GM23338 (cell line): ENCODE data around the gene CALML3. TPM values are rescaled to one million over a fixed set of nuclear protein-coding genes. Genes with fewer than 3 reads are reported as not detected.

Experiments used
- ATAC-seq: fragments of 200-7000 bp; cut with Tn5 transposase; 3 replicates; pipeline ENCODE4 v1.9.1; 2020
- DNase-seq: peaks from one replicate; pipeline ENCODE4 v3.0.0-alpha.2; 2015; ENCODE audit warnings: low spot score
- H2AFZ ChIP-seq: fragments of 200-600 bp; sonication (generic); 2 replicates; pipeline ENCODE4 v1.8.0; 2016; ENCODE audit warnings: antibody characterized with exemption, mild to moderate bottlenecking, moderate library complexity
- H3F3A ChIP-seq: fragments of 200-600 bp; sonication (generic); replicated peaks from 2 replicates; pipeline ENCODE4 v1.8.0; 2017; ENCODE audit warnings: antibody characterized with exemption, mixed run types, low read depth
- H3K27ac ChIP-seq: fragments of 200-600 bp; sonication (generic); 2 replicates; pipeline ENCODE4 v1.6.1; 2016; ENCODE audit warnings: low read depth
- H3K27me3 ChIP-seq: fragments of 200-600 bp; sonication (generic); 2 replicates; pipeline ENCODE4 v1.8.0; 2016; ENCODE audit warnings: mild to moderate bottlenecking, mixed run types, moderate library complexity; ENCODE audit not compliant: insufficient read depth
- H3K36me3 ChIP-seq: fragments of 200-600 bp; sonication (generic); 2 replicates; pipeline ENCODE4 v1.8.0; 2016; ENCODE audit warnings: mild to moderate bottlenecking; ENCODE audit not compliant: insufficient read depth
- H3K4me1 ChIP-seq: fragments of 200-600 bp; sonication (generic); 2 replicates; pipeline ENCODE4 v1.8.0; 2016; ENCODE audit warnings: mild to moderate bottlenecking, moderate library complexity; ENCODE audit not compliant: insufficient read depth
- H3K4me2 ChIP-seq: fragments of 200-600 bp; sonication (generic); 2 replicates; pipeline ENCODE4 v1.7.1; 2017; ENCODE audit warnings: mixed run types
- H3K4me3 ChIP-seq: fragments of 200-600 bp; sonication (generic); 2 replicates; pipeline ENCODE4 v1.6.1; 2016; ENCODE audit warnings: mixed run types
- H3K79me2 ChIP-seq: fragments of 200-600 bp; sonication (generic); replicated peaks from 2 replicates; pipeline ENCODE4 v1.8.0; 2017; ENCODE audit warnings: mild to moderate bottlenecking; ENCODE audit not compliant: insufficient read depth
- H3K9me2 ChIP-seq: fragments of 200-600 bp; sonication (generic); 2 replicates; pipeline ENCODE4 v1.8.0; 2017; ENCODE audit not compliant: insufficient read depth
- H4K20me1 ChIP-seq: fragments of 200-600 bp; sonication (generic); replicated peaks from 2 replicates; pipeline ENCODE4 v1.8.0; 2017; ENCODE audit warnings: mild to moderate bottlenecking; ENCODE audit not compliant: insufficient read depth
- H3K27ac Mint-ChIP-seq: 2 replicates; pipeline ENCODE4 v1.8.0; 2020; ENCODE audit warnings: inconsistent platforms, mild to moderate bottlenecking, moderate library complexity, mixed read lengths
- H3K27me3 Mint-ChIP-seq: 3 replicates; pipeline ENCODE4 v1.8.0; 2022; ENCODE audit warnings: low read depth, mild to moderate bottlenecking, moderate library complexity, mixed read lengths, inconsistent platforms; ENCODE audit not compliant: insufficient read depth, poor library complexity
- H3K36me3 Mint-ChIP-seq: 3 replicates; pipeline ENCODE4 v1.8.0; 2021; ENCODE audit warnings: low read depth, mild to moderate bottlenecking, inconsistent platforms, moderate library complexity, mixed read lengths
- H3K4me1 Mint-ChIP-seq: 3 replicates; pipeline ENCODE4 v1.8.0; 2020; ENCODE audit warnings: mild to moderate bottlenecking, inconsistent platforms, mixed read lengths
- H3K4me3 Mint-ChIP-seq: 3 replicates; pipeline ENCODE4 v1.8.0; 2021; ENCODE audit warnings: moderate library complexity, mild to moderate bottlenecking, inconsistent platforms, mixed read lengths
- H3K9me3 Mint-ChIP-seq: 3 replicates; pipeline ENCODE4 v1.8.0; 2020; ENCODE audit warnings: moderate library complexity, mild to moderate bottlenecking, inconsistent platforms, mixed read lengths
- CREB1 ChIP-seq: fragments of 250-450 bp; sonication (Bioruptor Pico); IDR thresholded peaks from 2 replicates; pipeline ENCODE4 v1.5.0; 2020; ENCODE audit warnings: low read depth, mild to moderate bottlenecking, moderate library complexity
- EZH2 ChIP-seq: fragments of 200-600 bp; sonication (generic); IDR thresholded peaks from one replicate; pipeline ENCODE4 v1.8.0; 2017; ENCODE audit warnings: antibody characterized with exemption, mild to moderate bottlenecking, low read depth; ENCODE audit not compliant: unreplicated experiment
- EZH2phosphoT487 ChIP-seq: fragments of 200-600 bp; sonication (generic); IDR thresholded peaks from one replicate; pipeline ENCODE4 v1.8.1; 2018; ENCODE audit warnings: antibody characterized with exemption; ENCODE audit not compliant: unreplicated experiment
- JUNB ChIP-seq: IDR thresholded peaks from one replicate; pipeline ENCODE4 v1.6.1; 2016; ENCODE audit warnings: antibody characterized with exemption; ENCODE audit not compliant: unreplicated experiment
- NANOG ChIP-seq: IDR thresholded peaks from 2 replicates; pipeline ENCODE4 v1.6.1; 2016; ENCODE audit warnings: antibody characterized with exemption, borderline replicate concordance
- POLR2AphosphoS5 ChIP-seq: IDR thresholded peaks from 2 replicates; pipeline ENCODE4 v1.6.1; 2016; ENCODE audit warnings: antibody characterized with exemption, low read depth
- REST ChIP-seq: IDR thresholded peaks from one replicate; pipeline ENCODE4 v1.6.1; 2018; ENCODE audit warnings: antibody characterized with exemption; ENCODE audit not compliant: unreplicated experiment
- STAT1 ChIP-seq: IDR thresholded peaks from one replicate; pipeline ENCODE4 v1.6.1; 2016; ENCODE audit warnings: antibody characterized with exemption; ENCODE audit not compliant: unreplicated experiment
- ZNF114 ChIP-seq: fragments of 250-450 bp; sonication (Bioruptor Pico); IDR thresholded peaks from 2 replicates; pipeline ENCODE4 v1.5.0; 2020; ENCODE audit warnings: mild to moderate bottlenecking, moderate library complexity
- ZNF331 ChIP-seq: fragments of 250-450 bp; sonication (Bioruptor Pico); IDR thresholded peaks from 2 replicates; pipeline ENCODE4 v1.5.0; 2020; ENCODE audit warnings: low read depth, mild to moderate bottlenecking, moderate library complexity
- polyA plus RNA-seq: library from polyadenylated mRNA; unstranded; fragments of >200 nt; fragmentation: Nextera tagmentation; extraction: Ambion mirVana; gene quantifications from 2 replicates; pipeline ENCODE4 v1.2.1, GENCODE V29; 2016
- total RNA-seq: library from RNA; depleted of rRNA; stranded (reverse); fragments of >200 nt; shearing (Covaris generic); gene quantifications from 2 replicates; pipeline ENCODE4 v1.2.3, GENCODE V29; 2014
- TF ChIP-seq, protein P1 (sequence below): IDR thresholded peaks from 2 replicates; pipeline ENCODE4 v1.6.1; 2016; ENCODE audit warnings: antibody characterized with exemption
- TF ChIP-seq, protein P2 (sequence below): fragments of 250-450 bp; sonication (Bioruptor Pico); IDR thresholded peaks from 2 replicates; pipeline ENCODE4 v1.5.0; 2020; ENCODE audit warnings: mild to moderate bottlenecking, moderate library complexity
- TF ChIP-seq, protein P3 (sequence below), 2 experiments: fragments of 200-600 bp in 1 of 2; sonication (generic) in 1 of 2; conservative IDR thresholded peaks; 2 replicates each; pipeline versions ENCODE4 v1.5.1 to v1.6.1; 2016 to 2017; ENCODE audit warnings: antibody characterized with exemption in 2 of 2, low read depth in 2 of 2, mild to moderate bottlenecking in 2 of 2, moderate library complexity in 1 of 2

Gene CALML3
- total and polyA plus RNA-seq, 2 experiments from 2014 or later = not detected

- Histone ChIP-seq H3F3A (no peaks in the 10 kb centered on the region), H3K79me2 (no peaks in the 10 kb centered on the region), H3K27me3 (no peaks in the 10 kb centered on the region), H3K36me3 (no peaks in the 10 kb centered on the region; the same call in 1 of the 2 replicates), H3K9me2 (peaks cover 8% of the 10 kb centered on the region; the same call in 1 of the 2 replicates), H2AFZ (no peak overlapping the region), H3K4me2 (no peak overlapping the region), H3K27ac (no peak overlapping the region), H4K20me1 (no peaks in the 10 kb centered on the region), H3K4me3 (no peak overlapping the region), H3K4me1 (peaks cover 6% of the 10 kb centered on the region; the same call in 1 of the 2 replicates)
- no peak overlapping the region for H3K4me3 Mint-ChIP-seq
- peaks cover 6% of the 10 kb centered on the region for H3K27me3 Mint-ChIP-seq
- peaks cover 11% of the 10 kb centered on the region for H3K4me1 Mint-ChIP-seq
- TF ChIP-seq ZNF331 = no peak
- no peak for TF ChIP-seq STAT1
- TF ChIP-seq CREB1 = no peak
- TF ChIP-seq, protein P1, sequence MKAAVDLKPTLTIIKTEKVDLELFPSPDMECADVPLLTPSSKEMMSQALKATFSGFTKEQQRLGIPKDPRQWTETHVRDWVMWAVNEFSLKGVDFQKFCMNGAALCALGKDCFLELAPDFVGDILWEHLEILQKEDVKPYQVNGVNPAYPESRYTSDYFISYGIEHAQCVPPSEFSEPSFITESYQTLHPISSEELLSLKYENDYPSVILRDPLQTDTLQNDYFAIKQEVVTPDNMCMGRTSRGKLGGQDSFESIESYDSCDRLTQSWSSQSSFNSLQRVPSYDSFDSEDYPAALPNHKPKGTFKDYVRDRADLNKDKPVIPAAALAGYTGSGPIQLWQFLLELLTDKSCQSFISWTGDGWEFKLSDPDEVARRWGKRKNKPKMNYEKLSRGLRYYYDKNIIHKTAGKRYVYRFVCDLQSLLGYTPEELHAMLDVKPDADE = no peak
- no peak for TF ChIP-seq ZNF114 (CRISPR knock-in tag)
- no peak for TF ChIP-seq REST
- TF ChIP-seq POLR2AphosphoS5 = no peak
- TF ChIP-seq, protein P2, sequence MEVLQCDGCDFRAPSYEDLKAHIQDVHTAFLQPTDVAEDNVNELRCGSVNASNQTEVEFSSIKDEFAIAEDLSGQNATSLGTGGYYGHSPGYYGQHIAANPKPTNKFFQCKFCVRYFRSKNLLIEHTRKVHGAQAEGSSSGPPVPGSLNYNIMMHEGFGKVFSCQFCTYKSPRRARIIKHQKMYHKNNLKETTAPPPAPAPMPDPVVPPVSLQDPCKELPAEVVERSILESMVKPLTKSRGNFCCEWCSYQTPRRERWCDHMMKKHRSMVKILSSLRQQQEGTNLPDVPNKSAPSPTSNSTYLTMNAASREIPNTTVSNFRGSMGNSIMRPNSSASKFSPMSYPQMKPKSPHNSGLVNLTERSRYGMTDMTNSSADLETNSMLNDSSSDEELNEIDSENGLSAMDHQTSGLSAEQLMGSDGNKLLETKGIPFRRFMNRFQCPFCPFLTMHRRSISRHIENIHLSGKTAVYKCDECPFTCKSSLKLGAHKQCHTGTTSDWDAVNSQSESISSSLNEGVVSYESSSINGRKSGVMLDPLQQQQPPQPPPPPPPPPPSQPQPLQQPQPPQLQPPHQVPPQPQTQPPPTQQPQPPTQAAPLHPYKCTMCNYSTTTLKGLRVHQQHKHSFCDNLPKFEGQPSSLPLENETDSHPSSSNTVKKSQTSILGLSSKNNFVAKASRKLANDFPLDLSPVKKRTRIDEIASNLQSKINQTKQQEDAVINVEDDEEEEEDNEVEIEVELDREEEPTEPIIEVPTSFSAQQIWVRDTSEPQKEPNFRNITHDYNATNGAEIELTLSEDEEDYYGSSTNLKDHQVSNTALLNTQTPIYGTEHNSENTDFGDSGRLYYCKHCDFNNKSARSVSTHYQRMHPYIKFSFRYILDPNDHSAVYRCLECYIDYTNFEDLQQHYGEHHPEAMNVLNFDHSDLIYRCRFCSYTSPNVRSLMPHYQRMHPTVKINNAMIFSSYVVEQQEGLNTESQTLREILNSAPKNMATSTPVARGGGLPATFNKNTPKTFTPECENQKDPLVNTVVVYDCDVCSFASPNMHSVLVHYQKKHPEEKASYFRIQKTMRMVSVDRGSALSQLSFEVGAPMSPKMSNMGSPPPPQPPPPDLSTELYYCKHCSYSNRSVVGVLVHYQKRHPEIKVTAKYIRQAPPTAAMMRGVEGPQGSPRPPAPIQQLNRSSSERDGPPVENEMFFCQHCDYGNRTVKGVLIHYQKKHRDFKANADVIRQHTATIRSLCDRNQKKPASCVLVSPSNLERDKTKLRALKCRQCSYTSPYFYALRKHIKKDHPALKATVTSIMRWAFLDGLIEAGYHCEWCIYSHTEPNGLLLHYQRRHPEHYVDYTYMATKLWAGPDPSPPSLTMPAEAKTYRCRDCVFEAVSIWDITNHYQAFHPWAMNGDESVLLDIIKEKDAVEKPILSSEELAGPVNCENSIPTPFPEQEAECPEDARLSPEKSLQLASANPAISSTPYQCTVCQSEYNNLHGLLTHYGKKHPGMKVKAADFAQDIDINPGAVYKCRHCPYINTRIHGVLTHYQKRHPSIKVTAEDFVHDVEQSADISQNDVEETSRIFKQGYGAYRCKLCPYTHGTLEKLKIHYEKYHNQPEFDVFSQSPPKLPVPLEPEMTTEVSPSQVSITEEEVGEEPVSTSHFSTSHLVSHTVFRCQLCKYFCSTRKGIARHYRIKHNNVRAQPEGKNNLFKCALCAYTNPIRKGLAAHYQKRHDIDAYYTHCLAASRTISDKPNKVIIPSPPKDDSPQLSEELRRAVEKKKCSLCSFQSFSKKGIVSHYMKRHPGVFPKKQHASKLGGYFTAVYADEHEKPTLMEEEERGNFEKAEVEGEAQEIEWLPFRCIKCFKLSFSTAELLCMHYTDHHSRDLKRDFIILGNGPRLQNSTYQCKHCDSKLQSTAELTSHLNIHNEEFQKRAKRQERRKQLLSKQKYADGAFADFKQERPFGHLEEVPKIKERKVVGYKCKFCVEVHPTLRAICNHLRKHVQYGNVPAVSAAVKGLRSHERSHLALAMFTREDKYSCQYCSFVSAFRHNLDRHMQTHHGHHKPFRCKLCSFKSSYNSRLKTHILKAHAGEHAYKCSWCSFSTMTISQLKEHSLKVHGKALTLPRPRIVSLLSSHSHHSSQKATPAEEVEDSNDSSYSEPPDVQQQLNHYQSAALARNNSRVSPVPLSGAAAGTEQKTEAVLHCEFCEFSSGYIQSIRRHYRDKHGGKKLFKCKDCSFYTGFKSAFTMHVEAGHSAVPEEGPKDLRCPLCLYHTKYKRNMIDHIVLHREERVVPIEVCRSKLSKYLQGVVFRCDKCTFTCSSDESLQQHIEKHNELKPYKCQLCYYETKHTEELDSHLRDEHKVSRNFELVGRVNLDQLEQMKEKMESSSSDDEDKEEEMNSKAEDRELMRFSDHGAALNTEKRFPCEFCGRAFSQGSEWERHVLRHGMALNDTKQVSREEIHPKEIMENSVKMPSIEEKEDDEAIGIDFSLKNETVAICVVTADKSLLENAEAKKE (CRISPR knock-in tag) = no peak
- TF ChIP-seq JUNB = no peak
- TF ChIP-seq, protein P3, sequence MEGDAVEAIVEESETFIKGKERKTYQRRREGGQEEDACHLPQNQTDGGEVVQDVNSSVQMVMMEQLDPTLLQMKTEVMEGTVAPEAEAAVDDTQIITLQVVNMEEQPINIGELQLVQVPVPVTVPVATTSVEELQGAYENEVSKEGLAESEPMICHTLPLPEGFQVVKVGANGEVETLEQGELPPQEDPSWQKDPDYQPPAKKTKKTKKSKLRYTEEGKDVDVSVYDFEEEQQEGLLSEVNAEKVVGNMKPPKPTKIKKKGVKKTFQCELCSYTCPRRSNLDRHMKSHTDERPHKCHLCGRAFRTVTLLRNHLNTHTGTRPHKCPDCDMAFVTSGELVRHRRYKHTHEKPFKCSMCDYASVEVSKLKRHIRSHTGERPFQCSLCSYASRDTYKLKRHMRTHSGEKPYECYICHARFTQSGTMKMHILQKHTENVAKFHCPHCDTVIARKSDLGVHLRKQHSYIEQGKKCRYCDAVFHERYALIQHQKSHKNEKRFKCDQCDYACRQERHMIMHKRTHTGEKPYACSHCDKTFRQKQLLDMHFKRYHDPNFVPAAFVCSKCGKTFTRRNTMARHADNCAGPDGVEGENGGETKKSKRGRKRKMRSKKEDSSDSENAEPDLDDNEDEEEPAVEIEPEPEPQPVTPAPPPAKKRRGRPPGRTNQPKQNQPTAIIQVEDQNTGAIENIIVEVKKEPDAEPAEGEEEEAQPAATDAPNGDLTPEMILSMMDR (conservative IDR thresholded peaks at IDR 0.05; ENCODE audit: low read depth in 2 of 2) = no peak
- no peak for TF ChIP-seq NANOG
- no peak for TF ChIP-seq EZH2
- TF ChIP-seq EZH2phosphoT487 = no peak
- ATAC-seq = peak; percentile 47
- peaks cover 15% of the 10 kb centered on the region for H3K9me3 Mint-ChIP-seq
- H3K36me3 Mint-ChIP-seq = peaks cover 9% of the 10 kb centered on the region; the same call in 1 of the 3 replicates
- H3K27ac Mint-ChIP-seq = no peak overlapping the region
- no peak for DNase-seq
Observed at GRCh38 chr10:5514226-5514850, 10.4 kb upstream of the CALML3 start.
